Measurements from ENCODE around the gene HIVEP3. TPM values are rescaled to one million over a fixed set of nuclear protein-coding genes. Genes with fewer than 3 reads are reported as not detected.

The HIVEP3 gene
- total RNA-seq, 1 experiment from 2014 or later = 11.0 TPM

GRCh38 chr1:41590331-41590730, 328.4 kb downstream of the HIVEP3 start:
- intact Hi-C loops (cut with micrococcal nuclease; ENCODE audit: unreplicated experiment) = no loop called here
- Histone ChIP-seq H3K4me3 (no peak overlapping the region), H3K27me3 (ENCODE audit: insufficient read depth, low read depth) (no peaks in the 10 kb centered on the region), H3K9me3 (ENCODE audit: insufficient read depth, low read depth) (no peaks in the 10 kb centered on the region), H3K4me2 (no peak overlapping the region), H3K4me1 (replicated peaks; ENCODE audit: insufficient read depth) (no peaks in the 10 kb centered on the region), H4K20me1 (ENCODE audit: insufficient read depth) (no peaks in the 10 kb centered on the region), H2AFZ (no peak overlapping the region), H3K36me3 (ENCODE audit: low read depth) (no peaks in the 10 kb centered on the region), H3K9me2 (ENCODE audit: insufficient read depth) (no peaks in the 10 kb centered on the region), H3K79me2 (ENCODE audit: low read depth) (no peaks in the 10 kb centered on the region), H3F3A (ENCODE audit: insufficient read depth, low read depth) (no peaks in the 10 kb centered on the region), H3K27ac (no peak overlapping the region)
- TF ChIP-seq EZH2 (IDR thresholded peaks at IDR 0.05; ENCODE audit: low read depth) = no peak
- TF ChIP-seq, protein P1, sequence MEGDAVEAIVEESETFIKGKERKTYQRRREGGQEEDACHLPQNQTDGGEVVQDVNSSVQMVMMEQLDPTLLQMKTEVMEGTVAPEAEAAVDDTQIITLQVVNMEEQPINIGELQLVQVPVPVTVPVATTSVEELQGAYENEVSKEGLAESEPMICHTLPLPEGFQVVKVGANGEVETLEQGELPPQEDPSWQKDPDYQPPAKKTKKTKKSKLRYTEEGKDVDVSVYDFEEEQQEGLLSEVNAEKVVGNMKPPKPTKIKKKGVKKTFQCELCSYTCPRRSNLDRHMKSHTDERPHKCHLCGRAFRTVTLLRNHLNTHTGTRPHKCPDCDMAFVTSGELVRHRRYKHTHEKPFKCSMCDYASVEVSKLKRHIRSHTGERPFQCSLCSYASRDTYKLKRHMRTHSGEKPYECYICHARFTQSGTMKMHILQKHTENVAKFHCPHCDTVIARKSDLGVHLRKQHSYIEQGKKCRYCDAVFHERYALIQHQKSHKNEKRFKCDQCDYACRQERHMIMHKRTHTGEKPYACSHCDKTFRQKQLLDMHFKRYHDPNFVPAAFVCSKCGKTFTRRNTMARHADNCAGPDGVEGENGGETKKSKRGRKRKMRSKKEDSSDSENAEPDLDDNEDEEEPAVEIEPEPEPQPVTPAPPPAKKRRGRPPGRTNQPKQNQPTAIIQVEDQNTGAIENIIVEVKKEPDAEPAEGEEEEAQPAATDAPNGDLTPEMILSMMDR (conservative IDR thresholded peaks at IDR 0.05) = no peak
- BruUV-seq (replicated peaks) = no TSS peak
- CTCF ChIA-PET = no interaction called here
- POLR2A ChIA-PET (ENCODE audit: unreplicated experiment) = no interaction called here
- no peak for DNase-seq

DNA sequence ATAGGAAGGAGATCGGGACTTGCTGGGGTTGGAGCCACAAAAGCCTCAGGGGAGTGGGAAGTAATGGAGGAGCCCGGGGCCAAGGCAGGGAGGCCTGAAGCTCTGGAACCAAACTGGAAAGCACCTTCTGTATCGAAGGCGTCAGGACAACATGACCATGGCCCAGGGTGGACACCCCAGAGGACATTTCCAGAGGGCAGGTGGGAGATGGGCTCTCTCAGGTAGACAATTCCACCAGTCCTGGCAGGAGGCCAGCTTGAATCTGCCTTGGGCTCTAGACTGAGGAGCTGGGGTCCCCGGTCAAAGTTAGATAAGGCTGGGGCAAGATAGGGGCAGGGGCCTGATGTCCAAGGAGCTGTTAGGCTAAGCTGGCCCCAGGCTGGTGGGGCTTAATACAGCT, 329.3 kb downstream of the HIVEP3 start:
- intact Hi-C loops (cut with micrococcal nuclease; ENCODE audit: unreplicated experiment) = no loop called here
- H3F3A ChIP-seq (ENCODE audit: insufficient read depth, low read depth) = no peaks in the 10 kb centered on the region
- no peak for DNase-seq
- H3K27me3 ChIP-seq (ENCODE audit: insufficient read depth, low read depth) = no peaks in the 10 kb centered on the region
- POLR2A ChIA-PET (ENCODE audit: unreplicated experiment) = no interaction called here
- no peaks in the 10 kb centered on the region for H3K9me2 ChIP-seq (ENCODE audit: insufficient read depth)
- H3K4me1 ChIP-seq (replicated peaks; ENCODE audit: insufficient read depth) = no peaks in the 10 kb centered on the region
- no peaks in the 10 kb centered on the region for H3K79me2 ChIP-seq (ENCODE audit: low read depth)
- no peaks in the 10 kb centered on the region for H3K9me3 ChIP-seq (ENCODE audit: insufficient read depth, low read depth)
- H3K36me3 ChIP-seq (ENCODE audit: low read depth) = no peaks in the 10 kb centered on the region
- CTCF ChIA-PET = no interaction called here
- H2AFZ ChIP-seq = no peak overlapping the region
- no TSS peak for BruUV-seq (replicated peaks)
- H3K4me3 ChIP-seq = no peak overlapping the region
- H3K27ac ChIP-seq = no peak overlapping the region
- no peaks in the 10 kb centered on the region for H4K20me1 ChIP-seq (ENCODE audit: insufficient read depth)
- TF ChIP-seq EZH2 (IDR thresholded peaks at IDR 0.05; ENCODE audit: low read depth) = no peak
- TF ChIP-seq, protein P1 (conservative IDR thresholded peaks at IDR 0.05) = no peak
- no peak overlapping the region for H3K4me2 ChIP-seq

- CTCF ChIA-PET = no interaction called here
- H3K27ac ChIP-seq = no peak overlapping the region
- H3K4me3 ChIP-seq = no peak overlapping the region
- DNase-seq = no peak
- H3K9me2 ChIP-seq (ENCODE audit: insufficient read depth) = no peaks in the 10 kb centered on the region
- no peaks in the 10 kb centered on the region for H3K9me3 ChIP-seq (ENCODE audit: insufficient read depth, low read depth)
- no peaks in the 10 kb centered on the region for H4K20me1 ChIP-seq (ENCODE audit: insufficient read depth)
- H3K79me2 ChIP-seq (ENCODE audit: low read depth) = no peaks in the 10 kb centered on the region
- H2AFZ ChIP-seq = no peak overlapping the region
- intact Hi-C loops (cut with micrococcal nuclease; ENCODE audit: unreplicated experiment) = no loop called here
- no TSS peak for BruUV-seq (replicated peaks)
- no peak for TF ChIP-seq EZH2 (IDR thresholded peaks at IDR 0.05; ENCODE audit: low read depth)
- TF ChIP-seq, protein P1 (conservative IDR thresholded peaks at IDR 0.05) = no peak
- H3K4me1 ChIP-seq (replicated peaks; ENCODE audit: insufficient read depth) = no peaks in the 10 kb centered on the region
- H3F3A ChIP-seq (ENCODE audit: insufficient read depth, low read depth) = no peaks in the 10 kb centered on the region
- no peaks in the 10 kb centered on the region for H3K36me3 ChIP-seq (ENCODE audit: low read depth)
- H3K27me3 ChIP-seq (ENCODE audit: insufficient read depth, low read depth) = no peaks in the 10 kb centered on the region
- POLR2A ChIA-PET (ENCODE audit: unreplicated experiment) = no interaction called here
- H3K4me2 ChIP-seq = no peak overlapping the region
These were observed 330.3 kb downstream of the HIVEP3 start for GRCh38 chr1:41588334-41588875.
